A673 (cell line): ENCODE data around the gene TRIM16. TPM values are rescaled to one million over a fixed set of nuclear protein-coding genes. Genes with fewer than 3 reads are reported as not detected.

Experiments
- BruUV-seq: library from RNA; stranded (reverse); fragments of 400-500 nt; replicated peaks from 2 replicates; lab custom pipeline; 2021; lab: Mats Ljungman, UMichigan
- CTCF ChIA-PET: fragments of 300-600 bp; sonication (Branson Sonifier 250); formaldehyde crosslinking; loops from one replicate; lab custom pipeline; 2022; ENCODE audit warnings: antibody characterized with exemption; lab: Charles Lee
- POLR2A ChIA-PET: fragments of 300-600 bp; sonication (Branson Sonifier 250); formaldehyde crosslinking; loops from one replicate; lab custom pipeline; 2022; ENCODE audit warnings: antibody characterized with exemption; ENCODE audit not compliant: low non-redundant PET; lab: Charles Lee
- DNase-seq: peaks from one replicate; pipeline ENCODE4 v3.0.0-alpha.2; 2015; ENCODE audit warnings: low spot score
- H3K27ac ChIP-seq: fragments of 200-600 bp; sonication (generic); 2 replicates; pipeline ENCODE4 v1.5.1; 2016; ENCODE audit warnings: mixed run types, low read depth, mild to moderate bottlenecking, mixed read lengths, antibody characterized with exemption, low read length; ENCODE audit not compliant: poor library complexity, severe bottlenecking
- H3K27me3 ChIP-seq: fragments of 200-600 bp; sonication (generic); replicated peaks from 2 replicates; pipeline ENCODE4 v1.6.1; 2017; ENCODE audit warnings: mixed run types, low read depth, mild to moderate bottlenecking, mixed read lengths, antibody characterized with exemption, low read length; ENCODE audit not compliant: insufficient read depth, poor library complexity
- H3K36me3 ChIP-seq: fragments of 200-600 bp; sonication (generic); 2 replicates; pipeline ENCODE4 v1.6.1; 2016; ENCODE audit warnings: mixed run types, mild to moderate bottlenecking, mixed read lengths, antibody characterized with exemption, low read length; ENCODE audit not compliant: insufficient read depth, poor library complexity, severe bottlenecking
- H3K4me1 ChIP-seq: fragments of 200-600 bp; sonication (generic); 2 replicates; pipeline ENCODE4 v1.6.1; 2017; ENCODE audit warnings: mixed run types, mild to moderate bottlenecking, mixed read lengths, antibody characterized with exemption, low read length; ENCODE audit not compliant: insufficient read depth, poor library complexity, severe bottlenecking
- H3K4me3 ChIP-seq: fragments of 200-600 bp; sonication (generic); 2 replicates; pipeline ENCODE4 v1.5.1; 2016; ENCODE audit warnings: low read depth, mixed run types, mild to moderate bottlenecking, mixed read lengths, low read length; ENCODE audit not compliant: poor library complexity, severe bottlenecking
- H3K9me3 ChIP-seq: fragments of 200-600 bp; sonication (generic); 2 replicates; pipeline ENCODE4 v1.6.1; 2016; ENCODE audit warnings: mixed run types, low read depth, mild to moderate bottlenecking, mixed read lengths, antibody characterized with exemption, low read length; ENCODE audit not compliant: poor library complexity, severe bottlenecking
- CTCF ChIP-seq: fragments of 300-800, 200-600 bp; sonication (generic); conservative IDR thresholded peaks from 2 replicates; pipeline ENCODE4 v1.5.1; 2017; ENCODE audit warnings: low read depth, mild to moderate bottlenecking, antibody characterized with exemption, low read length, moderate library complexity, mixed read lengths
- EZH2 ChIP-seq: fragments of 200-600 bp; sonication (generic); IDR thresholded peaks from 2 replicates; pipeline ENCODE4 v1.6.1; 2017; ENCODE audit warnings: borderline replicate concordance, low read depth, mild to moderate bottlenecking, mixed read lengths, antibody characterized with exemption, low read length; ENCODE audit not compliant: poor library complexity, severe bottlenecking
- intact Hi-C: fragments of 100-400 bp; cut with micrococcal nuclease; formaldehyde crosslinking; loops from one replicate; pipeline ENCODE4 v1.10.0; 2022; ENCODE audit not compliant: unreplicated experiment
- total RNA-seq: library from RNA; stranded (reverse); gene quantifications from 2 replicates; pipeline ENCODE4 v1.2.3, GENCODE V29; 2021

Gene TRIM16
- total RNA-seq, 1 experiment from 2014 or later, result 62.5 TPM

- Histone ChIP-seq H3K36me3 (no peaks in the 10 kb centered on the region), H3K27me3 (no peaks in the 10 kb centered on the region), H3K4me1 (no peaks in the 10 kb centered on the region), H3K27ac (no peak overlapping the region), H3K9me3 (no peaks in the 10 kb centered on the region), H3K4me3 (no peak overlapping the region)
- no peak for DNase-seq
- intact Hi-C loops, result no loop called here
- TF ChIP-seq CTCF (no peak), EZH2 (no peak)
- ChIA-PET CTCF (no interaction called here), POLR2A (no interaction called here)
- no TSS peak for BruUV-seq
Observed at GRCh38 chr17:15662681-15663080, 21.4 kb downstream of the TRIM16 start.

GRCh38 chr17:15660077-15660476 is 24.0 kb downstream of the TRIM16 start:
- Histone ChIP-seq H3K4me3 (no peak overlapping the region), H3K36me3 (no peaks in the 10 kb centered on the region), H3K9me3 (no peaks in the 10 kb centered on the region), H3K27me3 (no peaks in the 10 kb centered on the region), H3K4me1 (no peaks in the 10 kb centered on the region), H3K27ac (no peak overlapping the region)
- intact Hi-C loops, result no loop called here
- TF ChIP-seq EZH2 (no peak), CTCF (no peak)
- CTCF ChIA-PET, result no interaction called here
- DNase-seq, result no peak
- POLR2A ChIA-PET, result no interaction called here
- BruUV-seq, result no TSS peak

- BruUV-seq, result no TSS peak
- no peaks in the 10 kb centered on the region for H3K36me3 ChIP-seq
- H3K27ac ChIP-seq, result no peak overlapping the region
- H3K4me1 ChIP-seq, result no peaks in the 10 kb centered on the region
- no peaks in the 10 kb centered on the region for H3K9me3 ChIP-seq
- TF ChIP-seq CTCF (no peak), EZH2 (no peak)
- H3K4me3 ChIP-seq, result no peak overlapping the region
- no peaks in the 10 kb centered on the region for H3K27me3 ChIP-seq
- intact Hi-C loops, result no loop called here
- ChIA-PET POLR2A (no interaction called here), CTCF (no interaction called here)
- DNase-seq, result no peak
Observed at GRCh38 chr17:15659663-15660062, 24.4 kb downstream of the TRIM16 start.
